WTC11 (cell line): ENCODE measurements around the gene RASA4B. TPM values are rescaled to one million over a fixed set of nuclear protein-coding genes. Genes with fewer than 3 reads are reported as not detected.
"Not testable (repeated sequence)": the region's sequence is repeated elsewhere in the genome, so short reads cannot be mapped to it uniquely, and the experiment has no call there.

Experiments
- ATAC-seq: fragments of 200-7000 bp; cut with Tn5 transposase; 2 replicates; pipeline ENCODE4 v1.10.0; 2021; ENCODE audit warnings: mild to moderate bottlenecking, moderate library complexity
- CTCF ChIA-PET: fragments of 300-600 bp; sonication (Branson Sonifier 250); formaldehyde crosslinking; loops from one replicate; lab custom pipeline; 2021; ENCODE audit warnings: antibody characterized with exemption; lab: Charles Lee
- POLR2A ChIA-PET: fragments of 350-600 bp; sonication (Branson Sonifier 250); formaldehyde crosslinking; loops from one replicate; lab custom pipeline; 2021; ENCODE audit warnings: antibody characterized with exemption; lab: Charles Lee
- DNase-seq: peaks from one replicate; pipeline ENCODE4 v3.0.0; 2021; ENCODE audit warnings: low spot score
- H3K27ac Mint-ChIP-seq: 2 replicates; pipeline ENCODE4 v1.8.0; 2021; ENCODE audit warnings: mixed read lengths
- H3K27me3 Mint-ChIP-seq: 2 replicates; pipeline ENCODE4 v1.8.0; 2021; ENCODE audit warnings: low read depth, mild to moderate bottlenecking, moderate library complexity, mixed read lengths
- H3K36me3 Mint-ChIP-seq: 2 replicates; pipeline ENCODE4 v1.8.0; 2021; ENCODE audit warnings: mixed read lengths
- H3K4me1 Mint-ChIP-seq: 2 replicates; pipeline ENCODE4 v1.8.0; 2022; ENCODE audit warnings: mixed read lengths
- H3K4me3 Mint-ChIP-seq: 2 replicates; pipeline ENCODE4 v1.8.0; 2021; ENCODE audit warnings: mild to moderate bottlenecking, moderate library complexity, mixed read lengths
- H3K9me3 Mint-ChIP-seq: 2 replicates; pipeline ENCODE4 v1.8.0; 2021; ENCODE audit warnings: mixed read lengths
- CDX4 ChIP-seq: fragments of 250-450 bp; sonication (Bioruptor Pico); IDR thresholded peaks from 2 replicates; pipeline ENCODE4 v1.9.0; 2021; ENCODE audit warnings: moderate library complexity, mild to moderate bottlenecking, inconsistent platforms, borderline replicate concordance
- TP53 ChIP-seq: sonication (generic); formaldehyde crosslinking; IDR thresholded peaks from 2 replicates; pipeline ENCODE4 v1.8.1; 2023; ENCODE audit warnings: mild to moderate bottlenecking, missing genetic modification reagents
- ZBTB21 ChIP-seq: sonication (generic); formaldehyde crosslinking; IDR thresholded peaks from 2 replicates; pipeline ENCODE4 v1.8.1; 2023; ENCODE audit warnings: mild to moderate bottlenecking, missing genetic modification reagents, borderline replicate concordance
- total RNA-seq: library from RNA; stranded (reverse); gene quantifications from 3 replicates; pipeline ENCODE4 v1.2.3, GENCODE V29; 2021
- TF ChIP-seq, protein P1 (sequence below): fragments of 250-450 bp; sonication (Bioruptor Pico); IDR thresholded peaks from 2 replicates; pipeline ENCODE4 v1.9.0; 2021; ENCODE audit warnings: mild to moderate bottlenecking

Gene RASA4B
- total RNA-seq, 1 experiment from 2014 or later: 3.9 TPM

GRCh38 chr7:102479982-102480637 lies 37.5 kb downstream of the RASA4B start:
- H3K27ac Mint-ChIP-seq, H3K4me1 Mint-ChIP-seq, H3K4me3 Mint-ChIP-seq, ATAC-seq, H3K9me3 Mint-ChIP-seq, H3K27me3 Mint-ChIP-seq, H3K36me3 Mint-ChIP-seq, POLR2A ChIA-PET: not testable (repeated sequence)
- peak; percentile 84 for DNase-seq
- CTCF ChIA-PET: interaction anchor here (0.8 kb wide), 1 partner anchor 192 kb away, joined by 5 read pairs; no protein-coding TSS in a partner anchor

DNA sequence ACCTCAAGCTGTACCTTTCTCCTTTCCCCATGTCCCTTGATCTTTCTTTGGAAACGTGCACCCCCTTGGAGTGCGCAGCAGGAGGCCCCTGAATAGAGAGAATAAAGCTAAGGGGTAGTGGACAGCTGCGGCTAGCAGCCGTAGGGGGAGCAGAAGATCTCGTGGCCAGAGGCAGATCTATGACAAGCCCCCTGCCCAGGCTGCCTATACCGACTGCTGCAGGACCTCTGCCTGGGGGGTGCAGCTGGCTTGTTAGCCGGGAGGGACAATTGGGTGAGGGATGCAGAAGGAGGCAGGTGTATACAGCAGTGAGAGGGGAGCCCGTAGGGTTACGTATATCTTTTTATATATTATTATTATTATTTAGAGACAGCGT lies 38.4 kb downstream of the RASA4B start:
- H3K27ac Mint-ChIP-seq, POLR2A ChIA-PET: not testable (repeated sequence)

DNA sequence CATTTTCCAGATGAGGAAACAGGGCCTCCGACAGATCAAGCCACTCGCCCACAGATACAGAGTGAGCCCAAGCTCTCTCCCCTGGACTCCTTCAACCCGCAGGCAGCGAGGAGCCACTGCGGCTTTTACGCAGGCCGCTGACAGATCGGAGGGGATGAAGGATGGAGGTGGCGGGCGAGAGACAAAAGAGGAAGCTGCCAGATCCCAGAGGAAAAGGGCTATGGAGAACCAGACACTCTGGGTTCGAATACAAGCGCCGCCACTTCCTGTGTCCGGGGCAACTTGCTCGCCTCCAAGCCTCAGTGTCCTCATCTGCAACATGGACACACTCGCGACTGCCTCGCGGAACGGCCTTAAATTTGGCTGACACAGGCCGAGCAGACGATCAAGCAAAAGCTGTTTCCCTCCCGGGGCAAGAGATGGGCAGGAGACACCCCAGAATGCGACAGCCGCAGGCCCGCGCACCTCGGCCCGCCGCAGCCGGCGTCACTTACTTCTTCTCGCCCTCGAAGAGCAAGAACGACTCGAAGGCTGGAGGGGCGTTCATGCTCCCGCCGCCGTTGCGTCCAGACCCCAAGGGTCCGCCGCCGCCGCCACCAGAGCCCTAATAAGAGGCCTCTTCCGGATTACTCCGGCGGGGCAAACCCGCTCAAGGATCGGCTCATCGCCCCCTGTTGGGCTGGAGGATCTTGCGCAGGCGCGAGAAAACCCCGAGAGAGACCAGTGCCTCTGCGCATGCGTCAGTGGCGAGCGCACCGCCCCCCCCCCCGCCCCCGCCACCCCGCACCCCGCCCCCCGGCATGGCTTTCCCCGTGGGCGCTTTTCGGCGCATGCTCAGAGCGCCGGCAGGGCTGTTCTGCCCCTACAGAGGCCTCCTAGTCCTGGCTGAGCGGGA lies 39.0 kb downstream of the RASA4B start, which contains the start of gene POLR2J:
TSS of gene POLR2J (minus strand) at position 609 of the 895 bp plus-strand sequence. CDS start at position 547, 62 bp downstream.
- CTCF ChIA-PET, POLR2A ChIA-PET, H3K36me3 Mint-ChIP-seq, H3K27me3 Mint-ChIP-seq, H3K27ac Mint-ChIP-seq, H3K9me3 Mint-ChIP-seq, H3K4me1 Mint-ChIP-seq: not testable (repeated sequence)
- DNase-seq (peak; percentile 70), ATAC-seq (peak; percentile 82)
- peak within 1 kb of the TSS; percentile 81 for H3K4me3 Mint-ChIP-seq

More for the DNA sequence above, 38.4 kb downstream of the RASA4B start:
- H3K9me3 Mint-ChIP-seq, H3K27me3 Mint-ChIP-seq, CTCF ChIA-PET, H3K4me1 Mint-ChIP-seq, H3K36me3 Mint-ChIP-seq, DNase-seq, H3K4me3 Mint-ChIP-seq: not testable (repeated sequence)
- peak; percentile 26 for ATAC-seq

GRCh38 chr7:102474736-102475435 lies 42.7 kb downstream of the RASA4B start:
- H3K27me3 Mint-ChIP-seq, H3K27ac Mint-ChIP-seq, ATAC-seq, H3K9me3 Mint-ChIP-seq, H3K36me3 Mint-ChIP-seq, CTCF ChIA-PET, H3K4me1 Mint-ChIP-seq, DNase-seq, H3K4me3 Mint-ChIP-seq, POLR2A ChIA-PET: not testable (repeated sequence)

DNA sequence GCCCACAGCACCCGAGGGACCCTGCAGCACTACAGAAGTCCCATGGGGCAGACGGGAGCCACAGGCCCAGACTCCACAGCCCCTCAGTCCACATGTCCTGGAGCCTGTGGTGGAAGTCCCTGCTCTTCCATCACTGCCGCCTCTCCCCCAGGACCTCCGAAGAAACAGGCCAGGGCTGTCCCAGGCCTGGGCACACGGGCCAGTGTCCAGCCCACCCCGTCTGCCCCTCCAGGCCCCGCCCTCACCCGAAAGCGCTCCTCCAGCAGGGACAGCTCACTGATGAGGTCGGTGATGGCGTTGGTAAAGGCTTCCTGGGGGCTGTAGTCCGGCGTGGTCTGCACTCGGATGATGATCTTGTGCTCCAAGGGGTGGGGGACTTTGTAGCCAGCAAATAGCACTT lies 43.5 kb downstream of the RASA4B start:
- CTCF ChIA-PET, H3K9me3 Mint-ChIP-seq, H3K27me3 Mint-ChIP-seq, H3K4me3 Mint-ChIP-seq, H3K36me3 Mint-ChIP-seq, POLR2A ChIA-PET, ATAC-seq, H3K4me1 Mint-ChIP-seq, DNase-seq, H3K27ac Mint-ChIP-seq: not testable (repeated sequence)

DNA sequence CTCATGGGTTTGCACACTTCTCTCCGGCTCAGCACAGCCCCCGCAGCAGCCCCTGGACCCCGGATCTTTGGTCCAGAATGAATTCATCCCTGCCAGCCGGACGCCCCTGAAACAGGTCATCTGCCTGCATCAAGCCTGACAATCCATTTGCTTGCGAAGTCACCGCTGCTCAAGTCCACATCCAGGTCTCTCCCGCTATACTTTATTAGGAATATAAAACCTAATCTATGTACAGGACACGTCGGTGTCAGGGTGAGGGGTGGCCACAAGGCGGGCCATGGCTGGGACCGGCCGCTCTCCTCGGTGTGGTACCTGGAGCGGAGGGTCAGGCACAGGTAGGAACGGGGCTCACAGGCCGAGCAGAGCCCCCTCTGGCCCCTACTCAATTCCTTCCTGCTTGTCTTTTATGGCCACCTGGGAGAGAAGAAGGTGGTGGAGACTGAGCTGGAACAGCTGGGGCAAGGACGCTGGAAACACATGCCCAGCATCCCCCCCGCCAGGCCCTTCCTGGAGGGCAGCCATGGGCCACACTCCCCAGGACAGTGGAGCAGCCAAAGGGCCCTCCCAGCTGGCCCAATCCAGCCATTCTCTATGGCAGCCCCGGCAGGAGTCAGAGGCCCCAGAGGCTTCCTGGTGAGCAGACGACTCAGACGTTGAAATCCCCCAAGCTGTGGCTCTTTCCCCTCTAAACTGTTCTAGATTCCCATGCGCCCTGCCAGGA lies 44.1 kb downstream of the RASA4B start:
- DNase-seq (peak; percentile 4), ATAC-seq (no peak)
- ChIA-PET POLR2A (no interaction called here), CTCF (no interaction called here)
- Mint-ChIP-seq H3K27me3 (no peaks in the 10 kb centered on the region), H3K4me3 (no peak overlapping the region), H3K9me3 (no peaks in the 10 kb centered on the region), H3K36me3 (peaks cover 3% of the 10 kb centered on the region; the same call in 1 of the 2 replicates), H3K27ac (no peak overlapping the region), H3K4me1 (no peaks in the 10 kb centered on the region)
- TF ChIP-seq ZBTB21 (CRISPR knock-in tag): no peak
- TF ChIP-seq, protein P1, sequence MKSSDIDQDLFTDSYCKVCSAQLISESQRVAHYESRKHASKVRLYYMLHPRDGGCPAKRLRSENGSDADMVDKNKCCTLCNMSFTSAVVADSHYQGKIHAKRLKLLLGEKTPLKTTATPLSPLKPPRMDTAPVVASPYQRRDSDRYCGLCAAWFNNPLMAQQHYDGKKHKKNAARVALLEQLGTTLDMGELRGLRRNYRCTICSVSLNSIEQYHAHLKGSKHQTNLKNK (CRISPR knock-in tag): no peak
- TF ChIP-seq CDX4 (CRISPR knock-in tag): no peak
- TF ChIP-seq TP53 (CRISPR knock-in tag): no peak
